Measurements from ENCODE around the gene CREB5.
"Not testable (repeated sequence)": the region's sequence is repeated elsewhere in the genome, so short reads cannot be mapped to it uniquely, and the experiment has no call there.

The CREB5 gene

DNA sequence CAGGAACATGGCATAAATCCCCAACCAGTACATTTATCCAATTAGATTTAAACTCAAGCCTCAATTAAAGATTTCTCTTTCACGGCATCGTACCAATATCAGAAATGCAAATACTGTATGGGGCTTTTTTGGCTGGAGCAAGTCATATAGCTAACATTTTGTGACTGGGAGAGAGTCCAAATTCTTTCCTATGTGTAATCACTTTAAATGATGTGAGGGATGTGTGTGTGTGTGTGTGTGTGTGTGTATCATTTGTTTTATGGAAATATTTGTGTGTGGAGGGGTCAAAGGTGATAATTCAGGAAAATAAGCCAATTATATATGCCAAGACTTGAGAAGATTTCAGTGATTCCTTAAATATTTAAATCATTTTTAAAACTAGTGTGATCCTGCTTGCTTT, 349.2 kb downstream of the CREB5 start:
- in situ Hi-C loops (cut with MboI; ENCODE audit: low sequenced_read_pairs), result no loop called here

DNA sequence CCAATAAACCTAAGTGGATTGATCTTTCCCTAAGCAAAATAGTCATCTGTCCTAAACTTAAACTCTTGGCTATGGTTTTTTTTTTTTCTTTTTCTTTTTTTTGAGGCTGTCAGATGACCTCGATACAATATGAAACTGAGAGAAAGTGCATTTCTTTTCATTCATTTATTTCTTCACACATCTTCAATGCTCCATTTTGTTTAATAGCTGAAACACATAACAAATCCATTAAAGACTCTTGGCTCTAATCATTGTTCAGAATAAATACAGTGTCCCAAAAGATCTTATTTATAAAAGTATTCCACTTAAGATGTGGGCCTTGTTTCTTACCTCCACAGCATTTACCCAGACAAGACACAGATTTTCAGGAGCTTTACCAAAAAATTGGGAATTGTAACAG, 350.3 kb downstream of the CREB5 start:
- in situ Hi-C loops (cut with MboI; ENCODE audit: low sequenced_read_pairs), result no loop called here

DNA sequence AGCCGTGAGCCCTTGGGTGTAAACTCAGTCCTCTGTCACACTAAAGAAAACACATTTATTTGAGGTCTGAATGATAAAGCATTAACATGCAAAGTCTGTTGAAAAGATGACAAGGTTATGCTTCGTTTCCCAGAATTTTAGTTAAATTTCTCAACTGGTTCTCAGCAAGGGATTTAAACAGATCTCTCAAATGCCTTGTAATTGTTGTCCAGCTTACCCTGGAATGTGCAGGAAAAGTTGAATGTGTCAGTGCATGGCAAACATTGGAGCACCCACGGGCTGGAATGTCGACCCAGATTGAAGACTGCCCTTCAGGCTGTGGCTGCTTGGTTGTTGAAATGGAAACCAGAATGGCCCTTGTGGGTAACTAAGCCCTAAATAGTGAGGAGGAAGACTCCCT, 354.0 kb downstream of the CREB5 start:
- in situ Hi-C loops (cut with MboI; ENCODE audit: low sequenced_read_pairs), result no loop called here

DNA sequence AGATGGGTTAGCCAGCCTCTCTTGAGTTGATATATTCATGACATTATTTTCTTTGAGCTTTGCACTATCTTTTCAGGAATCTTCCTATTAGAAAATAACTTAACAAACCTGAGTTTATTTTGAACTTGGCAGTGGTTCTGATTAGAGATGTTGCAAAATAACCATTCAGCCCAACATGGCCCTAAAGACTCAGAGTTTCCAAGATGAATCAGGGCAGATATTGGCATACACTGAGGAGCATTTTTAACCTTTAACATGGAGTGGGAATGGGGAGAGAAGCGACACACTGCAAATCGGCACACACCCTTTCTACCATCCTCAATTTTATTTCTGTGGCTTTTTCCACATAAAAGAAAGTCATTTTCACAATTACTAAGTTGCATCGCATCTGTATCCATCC, 355.0 kb downstream of the CREB5 start:
- in situ Hi-C loops (cut with MboI; ENCODE audit: low sequenced_read_pairs), result no loop called here

DNA sequence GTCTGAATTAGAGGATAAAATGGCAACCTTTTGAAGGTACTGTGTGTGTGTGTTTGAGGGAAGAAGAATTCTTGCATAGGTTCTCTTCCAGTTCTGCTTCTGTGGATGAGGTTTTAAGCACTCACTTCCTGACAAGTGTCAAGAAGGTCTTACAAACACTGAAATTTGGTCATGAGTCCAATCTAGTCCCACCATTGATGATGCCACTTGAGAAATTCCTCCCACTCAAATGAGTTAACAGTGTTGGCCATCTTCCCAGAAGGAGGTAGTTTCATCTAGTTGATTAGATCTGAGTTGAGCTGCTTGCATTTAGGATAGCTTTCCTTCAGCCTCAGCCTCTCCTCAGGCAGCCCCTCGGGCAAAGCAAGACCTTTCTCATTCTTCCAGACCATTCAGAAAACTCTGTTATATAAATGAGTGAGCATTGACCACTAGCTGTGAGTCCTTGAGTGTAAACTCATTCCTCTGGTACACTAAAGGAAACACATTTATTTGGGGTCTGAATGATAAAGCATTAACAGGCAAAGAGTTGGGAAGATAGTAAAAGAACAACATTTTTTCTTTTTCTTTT, 356.3 kb downstream of the CREB5 start:
- in situ Hi-C loops (cut with MboI; ENCODE audit: low sequenced_read_pairs), result no loop called here

DNA sequence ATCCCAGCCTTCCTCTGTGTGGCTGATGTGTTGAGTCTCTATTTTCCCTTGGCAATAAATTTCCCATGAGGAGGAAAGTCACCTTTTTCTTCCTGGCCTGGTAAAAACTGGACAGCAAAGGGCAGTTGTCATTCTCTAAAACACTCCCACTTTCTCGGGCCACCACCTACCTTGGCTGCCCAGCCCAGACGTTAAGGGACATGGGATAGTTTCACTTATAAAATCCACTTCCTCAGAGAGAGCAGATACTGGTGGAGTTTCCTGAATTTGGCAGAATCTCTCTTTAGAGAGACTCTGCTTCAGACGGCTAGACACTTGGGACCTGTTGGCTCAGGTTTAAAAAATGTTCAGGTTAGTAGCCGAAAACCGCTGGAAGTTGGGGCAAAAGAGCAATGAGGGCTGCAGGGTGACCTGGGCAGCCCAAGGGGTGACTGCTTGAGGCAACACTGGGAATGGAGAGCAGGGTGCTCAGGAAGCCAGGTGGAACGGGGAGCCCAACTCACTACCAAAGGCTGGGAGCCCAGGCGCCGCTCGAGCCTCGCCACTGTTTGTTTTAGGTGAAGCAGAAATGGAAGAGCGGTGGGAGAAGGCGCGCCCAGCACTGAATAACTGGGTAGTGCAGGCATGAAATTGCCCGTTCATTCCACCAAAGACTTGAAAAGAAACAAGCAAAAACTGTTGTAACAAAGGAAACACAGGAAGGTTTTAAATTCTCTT, 359.7 kb downstream of the CREB5 start:
- in situ Hi-C loops (cut with MboI; ENCODE audit: low sequenced_read_pairs), result no loop called here

DNA sequence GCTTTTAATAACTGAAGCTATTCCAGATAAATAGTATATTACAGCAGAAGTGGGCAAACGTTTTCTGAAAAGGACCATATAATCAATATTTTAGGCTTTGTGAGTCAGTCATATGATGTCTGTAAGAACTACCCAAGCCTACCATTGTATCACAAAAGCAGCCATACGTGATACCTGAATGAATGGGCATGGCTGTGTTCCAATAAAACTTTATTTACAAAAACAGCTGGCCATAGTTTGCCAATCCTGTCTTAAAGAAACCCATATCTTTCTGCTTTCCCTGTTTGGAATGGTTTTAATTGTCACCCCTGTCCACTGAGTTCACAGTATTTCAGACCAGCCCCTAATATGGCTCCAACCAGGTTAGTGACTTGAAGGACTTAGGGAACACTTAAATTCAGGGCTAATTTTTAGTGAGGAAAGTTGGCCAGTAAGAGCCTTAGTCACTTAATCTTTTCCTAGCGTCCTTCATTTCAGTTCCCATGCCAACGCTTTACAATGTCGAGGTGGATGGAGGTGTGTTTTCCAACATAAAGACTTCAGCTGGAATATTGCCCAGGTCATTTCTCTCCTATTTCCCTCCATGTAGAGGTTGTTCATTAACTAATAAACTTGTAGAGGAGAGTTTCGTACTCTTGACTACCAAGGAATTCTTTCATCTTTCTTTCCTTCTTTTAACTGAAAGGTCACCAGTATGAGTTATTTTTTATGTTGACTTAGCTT, 361.3 kb downstream of the CREB5 start:
- in situ Hi-C loops (cut with MboI; ENCODE audit: low sequenced_read_pairs), result no loop called here

DNA sequence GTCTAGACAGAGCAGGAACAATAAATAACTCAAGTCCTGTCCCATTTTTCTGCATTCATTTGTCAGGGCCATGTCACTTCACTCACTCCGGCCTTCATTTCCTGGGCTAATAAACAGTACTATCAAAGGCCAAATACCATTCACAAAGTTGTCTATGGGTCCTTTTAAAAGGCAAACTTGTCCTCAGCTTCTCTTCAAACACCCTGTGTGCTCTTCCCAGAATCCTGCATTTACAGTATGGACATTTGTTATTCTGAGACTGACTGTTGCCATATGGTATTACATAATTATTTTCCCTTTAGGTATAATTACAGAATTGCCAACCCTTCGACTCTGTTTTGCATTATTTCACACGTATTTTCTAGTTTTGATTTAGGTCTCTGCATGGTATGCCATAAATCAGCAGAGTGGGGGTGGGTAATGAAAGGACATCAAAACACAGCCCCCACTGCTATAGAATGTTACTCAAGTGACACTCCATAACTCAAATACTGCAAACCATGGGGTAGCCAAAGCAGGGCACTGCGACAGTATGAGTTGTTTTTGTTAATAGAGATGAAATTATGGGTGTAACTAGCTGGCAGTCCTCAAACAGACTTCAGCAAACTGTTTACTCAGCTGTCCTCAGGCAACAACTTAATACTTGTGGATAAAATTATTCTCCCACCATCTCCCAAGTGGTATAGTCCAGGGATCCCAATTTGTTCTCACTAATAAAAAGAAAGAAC, 362.1 kb downstream of the CREB5 start:
- in situ Hi-C loops (cut with MboI; ENCODE audit: low sequenced_read_pairs), result no loop called here

DNA sequence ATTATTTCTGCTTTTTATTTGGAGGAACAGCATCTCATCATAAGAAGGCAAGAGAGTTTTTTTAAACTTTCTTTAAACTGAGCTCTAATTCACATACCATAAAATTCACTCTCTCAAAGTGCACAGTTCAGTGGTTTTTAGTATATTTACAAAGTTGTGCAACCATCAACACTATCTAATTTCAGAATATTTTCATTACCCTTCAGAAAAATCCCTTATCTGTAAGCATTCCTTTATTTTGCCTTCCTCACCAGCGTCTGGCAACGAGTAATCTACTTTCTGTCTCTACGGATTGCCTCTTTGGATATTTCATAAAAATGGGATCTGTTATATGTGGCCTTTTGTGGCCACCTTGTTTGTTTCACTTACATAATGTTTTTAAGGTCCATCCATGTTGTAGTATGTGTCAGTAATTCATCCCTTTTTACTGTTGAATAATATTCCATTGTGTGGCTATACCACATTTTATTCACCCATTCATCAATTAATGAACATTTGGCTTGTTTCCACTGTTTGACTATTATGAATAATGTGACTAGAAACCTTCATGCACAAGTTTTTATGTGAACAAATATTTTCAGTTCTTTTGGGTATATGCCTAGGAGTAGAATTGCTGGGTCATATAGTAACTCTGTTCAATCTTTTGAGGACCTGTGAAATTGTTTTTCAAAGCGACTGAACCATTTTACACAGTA, 364.3 kb downstream of the CREB5 start:
- in situ Hi-C loops (cut with MboI; ENCODE audit: low sequenced_read_pairs), result no loop called here

DNA sequence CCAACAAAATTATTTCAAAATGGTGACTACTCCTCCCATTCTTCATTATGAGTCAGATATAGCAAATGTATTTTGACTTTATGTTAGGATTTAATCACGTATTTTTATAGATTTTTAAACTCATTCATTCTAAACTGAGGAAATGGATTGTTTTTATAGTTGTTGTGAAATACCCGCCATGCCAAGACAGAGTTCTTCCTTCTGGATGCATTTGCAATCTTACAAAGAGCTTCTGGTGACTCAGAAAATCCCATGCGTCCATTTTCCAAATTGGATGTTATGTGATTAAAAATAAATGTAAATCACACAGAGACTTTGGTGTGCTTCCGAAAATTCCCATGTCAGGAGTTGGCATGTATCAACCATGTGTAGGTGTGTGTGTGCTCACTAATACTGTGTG, 366.5 kb downstream of the CREB5 start:
- in situ Hi-C loops (cut with MboI; ENCODE audit: low sequenced_read_pairs), result no loop called here

DNA sequence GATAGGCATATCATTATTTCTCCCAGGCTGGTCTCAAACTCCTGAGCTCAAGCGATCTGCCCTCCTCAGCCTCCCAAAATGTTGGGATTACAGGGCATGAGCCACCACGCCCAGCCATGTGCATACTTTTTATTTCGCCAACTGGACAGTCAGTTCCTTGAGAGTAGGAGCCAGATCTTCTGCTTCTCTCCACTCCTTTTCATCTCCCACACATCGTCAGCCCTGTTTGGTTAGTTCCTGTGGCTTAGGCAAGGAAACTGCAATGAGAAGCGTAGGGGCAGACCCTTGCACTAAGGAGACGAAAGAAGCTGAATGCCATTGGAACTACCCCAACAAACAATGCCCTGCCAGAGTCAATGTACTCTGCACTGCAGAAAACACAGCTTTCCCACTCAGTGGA, 367.6 kb downstream of the CREB5 start:
- in situ Hi-C loops (cut with MboI; ENCODE audit: low sequenced_read_pairs), result no loop called here

DNA sequence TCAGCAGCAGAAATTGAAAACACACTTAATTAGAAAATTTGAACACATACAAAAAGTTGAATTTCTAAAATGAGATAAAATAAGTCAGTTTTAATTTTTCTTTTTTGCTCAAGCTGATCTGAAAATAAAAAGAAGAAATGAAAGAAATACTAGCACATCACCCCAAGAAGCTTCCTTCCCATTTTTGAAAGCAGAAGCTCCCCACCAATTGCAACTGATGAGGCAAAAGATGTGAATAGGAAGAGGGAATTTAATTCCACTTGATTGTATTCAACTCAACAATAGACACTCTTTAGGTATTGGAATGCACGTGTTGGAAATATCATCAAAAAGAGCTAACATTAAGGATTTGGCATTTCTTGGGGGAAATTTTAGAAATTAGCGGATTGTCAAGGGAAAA, 370.0 kb downstream of the CREB5 start:
- in situ Hi-C loops (cut with MboI; ENCODE audit: low sequenced_read_pairs), result no loop called here

DNA sequence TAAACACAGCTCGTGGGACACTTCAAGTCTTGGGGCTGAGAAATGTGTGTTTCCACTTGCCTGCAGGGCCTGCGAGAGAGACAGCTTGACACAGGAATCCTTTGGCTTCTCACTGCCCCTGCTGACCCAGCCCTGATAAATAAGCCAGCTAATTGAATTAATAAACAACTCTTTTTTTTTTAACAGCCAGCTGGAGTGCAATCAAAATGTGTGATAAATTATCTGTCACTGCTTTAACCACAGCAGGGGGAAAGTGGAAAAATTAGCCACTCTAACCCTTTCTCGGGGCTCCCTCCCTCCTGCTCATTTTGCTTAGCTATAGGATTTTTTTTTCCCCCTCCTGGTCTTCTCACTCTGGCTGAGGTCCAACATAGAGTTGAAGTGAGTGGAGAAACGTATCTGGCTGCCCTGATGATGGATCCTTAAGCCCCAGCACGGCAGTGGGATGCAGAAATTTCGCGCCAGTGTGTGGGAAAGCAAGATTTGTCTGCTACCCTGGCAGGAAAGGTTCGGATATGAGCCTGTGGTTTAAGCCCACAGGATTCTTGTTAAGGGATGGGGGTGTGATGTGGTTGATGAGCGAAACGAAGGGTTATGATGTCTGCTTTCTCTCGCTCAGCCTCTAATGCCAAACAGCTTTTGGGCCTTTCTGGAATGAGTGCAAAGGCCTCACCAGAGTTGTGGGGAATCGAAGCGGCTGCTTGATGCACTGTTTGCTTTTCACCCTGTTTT, 372.0 kb downstream of the CREB5 start:
- in situ Hi-C loops (cut with MboI; ENCODE audit: low sequenced_read_pairs), result no loop called here

DNA sequence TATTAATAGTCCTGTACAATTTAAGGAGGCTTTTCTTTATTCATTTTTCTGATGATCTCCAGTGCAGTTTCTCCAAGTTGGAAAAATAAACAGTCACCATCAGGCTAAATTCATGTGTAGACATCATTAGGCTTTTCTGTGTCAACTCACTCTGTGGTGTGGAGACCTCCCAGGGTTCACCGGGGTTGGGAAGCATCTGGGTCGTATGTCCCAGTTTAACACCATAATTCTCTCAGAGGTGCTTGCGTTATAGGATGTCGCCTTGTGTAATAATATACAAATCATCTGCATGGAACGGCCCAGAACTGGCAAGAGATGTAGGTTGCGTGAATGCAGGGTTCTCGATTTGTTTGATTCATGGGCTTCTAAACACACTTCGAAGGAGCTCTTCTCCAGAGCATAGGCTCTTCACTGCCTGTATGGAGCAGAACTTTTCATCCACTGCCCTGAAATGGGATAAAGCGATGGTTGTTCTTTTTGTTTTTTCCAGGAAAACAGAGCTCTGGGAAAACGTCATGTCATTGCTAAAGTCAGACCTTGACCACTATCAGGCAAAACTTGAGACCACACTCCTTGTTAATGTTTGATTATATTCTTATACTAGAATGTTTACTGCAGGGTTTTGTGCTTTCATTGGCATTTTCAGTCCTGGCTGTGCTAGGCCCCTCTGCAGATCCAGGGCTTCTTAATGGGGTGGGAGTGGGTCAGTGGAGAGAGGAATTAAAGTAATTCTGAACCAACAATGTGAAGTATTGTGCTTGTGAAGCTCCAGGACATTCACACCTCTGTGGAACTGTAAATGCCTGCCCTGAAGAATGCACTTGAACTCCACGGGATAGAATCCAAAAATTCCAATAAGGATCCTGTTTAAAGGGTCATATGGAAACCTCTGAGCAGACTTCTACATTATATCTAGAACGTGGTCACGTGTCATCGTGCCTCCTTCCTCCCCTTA, 373.0 kb downstream of the CREB5 start:
- in situ Hi-C loops (cut with MboI; ENCODE audit: low sequenced_read_pairs), result no loop called here

DNA sequence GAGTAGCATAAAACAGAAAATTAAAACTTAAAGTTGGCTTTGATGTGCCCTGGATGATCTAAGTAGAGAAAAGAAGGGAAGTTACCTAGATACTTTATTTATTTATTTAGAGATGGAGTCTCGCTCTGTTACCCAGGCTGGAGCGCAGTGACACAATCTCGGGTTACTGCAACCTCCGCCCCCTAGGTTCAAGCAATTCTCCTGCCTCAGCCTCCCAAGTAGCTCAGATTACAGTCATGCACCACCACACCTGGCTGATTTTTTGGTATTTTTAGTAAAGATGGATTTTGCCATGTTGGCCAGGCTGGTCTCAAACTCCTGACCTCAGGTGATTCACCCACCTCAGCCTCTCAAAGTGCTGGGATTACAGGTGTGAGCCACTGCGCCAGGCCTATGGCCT, 373.8 kb downstream of the CREB5 start:
- in situ Hi-C loops (cut with MboI; ENCODE audit: low sequenced_read_pairs), result not testable (repeated sequence)

DNA sequence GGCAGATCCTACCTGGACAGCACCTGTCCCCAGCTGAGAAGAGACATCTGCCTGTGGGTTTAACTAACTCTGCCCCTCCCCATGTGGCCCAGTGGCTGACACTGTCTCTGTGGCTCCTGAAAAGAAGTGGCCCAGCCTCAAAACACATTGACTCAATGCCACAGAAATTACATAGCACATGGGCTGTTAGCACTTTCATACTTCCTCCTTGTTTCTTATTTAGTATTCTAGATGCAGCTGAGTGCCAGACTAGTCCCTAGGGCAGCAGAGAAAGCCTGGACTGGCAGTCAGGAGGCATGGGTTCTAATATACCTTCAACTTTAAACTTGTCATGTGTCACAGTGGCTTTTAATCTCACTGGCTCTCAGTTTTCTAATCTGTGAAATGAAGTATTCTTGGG, 374.8 kb downstream of the CREB5 start:
- in situ Hi-C loops (cut with MboI; ENCODE audit: low sequenced_read_pairs), result no loop called here

DNA sequence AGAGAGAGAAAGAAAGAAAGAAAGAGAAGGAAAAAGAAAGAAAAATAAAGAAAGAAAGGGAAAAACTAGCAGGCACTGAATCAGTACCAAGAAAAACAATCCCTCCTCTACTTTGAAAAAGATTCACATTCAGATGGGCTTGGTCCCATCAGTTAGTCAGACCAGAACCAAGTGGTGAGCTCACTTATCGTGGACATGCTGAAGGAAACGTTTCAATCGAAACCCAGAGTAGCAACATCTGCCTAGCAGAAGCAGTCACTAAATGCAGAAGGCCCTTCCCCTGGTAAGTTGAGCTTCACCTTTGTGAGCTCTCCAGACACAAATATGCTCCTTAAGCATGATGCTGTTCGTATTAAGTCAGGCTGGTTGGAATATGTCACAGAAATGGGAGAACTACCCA, 378.1 kb downstream of the CREB5 start:
- in situ Hi-C loops (cut with MboI; ENCODE audit: low sequenced_read_pairs), result no loop called here

DNA sequence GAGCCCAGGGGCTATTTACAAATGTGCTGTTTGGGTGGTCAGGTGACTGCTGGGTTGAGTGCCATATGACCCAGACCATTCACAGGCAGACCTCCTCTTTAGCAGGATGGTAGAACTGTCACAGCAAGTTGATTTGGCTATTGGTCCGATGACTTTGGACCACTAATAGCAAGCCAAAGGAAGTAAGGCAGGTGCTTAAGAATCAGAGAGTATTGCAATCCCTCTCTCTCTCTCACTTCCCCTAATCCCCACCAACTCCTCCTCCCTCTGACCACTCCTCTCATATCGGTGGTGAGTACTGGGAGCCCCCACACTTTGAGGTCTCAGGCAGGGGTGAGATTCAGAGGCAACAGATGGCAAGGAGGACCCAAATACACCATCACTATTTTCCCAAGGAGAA, 380.5 kb downstream of the CREB5 start:
- in situ Hi-C loops (cut with MboI; ENCODE audit: low sequenced_read_pairs), result no loop called here

DNA sequence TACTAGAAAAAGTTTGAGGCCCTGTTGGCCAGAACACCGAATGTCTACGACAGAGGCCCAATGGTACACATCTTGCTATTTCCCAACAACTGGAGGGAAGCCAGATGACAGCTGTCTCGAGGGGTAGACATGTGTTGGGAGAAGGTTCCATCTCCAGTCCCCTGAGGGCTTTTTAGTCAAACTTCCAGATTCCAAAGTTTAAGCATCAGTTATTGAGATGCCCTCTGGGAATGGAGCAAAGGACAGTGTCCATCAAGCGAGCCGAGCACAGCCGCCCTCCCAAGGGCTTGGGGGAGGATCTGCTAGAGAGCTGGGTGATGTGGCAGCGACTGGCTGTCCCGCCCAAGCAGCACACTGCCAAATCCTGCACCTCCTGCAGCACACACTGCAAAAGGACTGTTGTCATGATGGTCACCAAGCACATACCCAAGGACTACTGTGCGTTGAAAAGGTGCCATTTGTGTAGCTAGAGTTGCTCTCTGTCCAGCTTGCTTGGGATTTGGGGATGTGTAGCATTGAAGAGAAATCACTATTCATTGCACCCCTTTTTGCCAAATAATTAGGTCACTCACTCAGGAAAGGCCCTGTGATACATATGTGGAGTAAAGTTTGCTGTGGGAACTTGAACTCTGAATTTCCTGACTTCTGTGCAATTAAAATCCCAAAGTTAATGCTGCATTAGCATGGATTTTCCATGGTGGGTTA, 381.2 kb downstream of the CREB5 start:
- in situ Hi-C loops (cut with MboI; ENCODE audit: low sequenced_read_pairs), result no loop called here

Measured in HL-60/S4 treated with phorbol 12-myristate 13-acetate at 8.2 ng/mL for 4 days and 3 days (cell line).